Mesenteric fat pad (tissue), 1 donor: Measurements from ENCODE around the gene ANKH. TPM values are rescaled to one million over a fixed set of nuclear protein-coding genes. Genes with fewer than 3 reads are reported as not detected.
"Not testable (repeated sequence)": the region's sequence is repeated elsewhere in the genome, so short reads cannot be mapped to it uniquely, and the experiment has no call there.

ENCODE experiments used
- DNase-seq: peaks from one replicate; pipeline ENCODE4 v3.0.0-alpha.2; 2020; ENCODE audit warnings: low spot score
- total RNA-seq: library from RNA; stranded (reverse); fragmentation: NEBNext Ultra II Directional; extraction: Animal tissue kit (Norgen Biotek cat#: 25700); gene quantifications from one replicate; pipeline ENCODE4 v1.2.1, GENCODE V29; 2021
- donor health status: DM: yes; HTN: yes; CAD: no.

ANKH gene
- total RNA-seq, 1 donor from 2014 or later: 78.1 TPM

- DNase-seq: no peak
These were observed 12.6 kb upstream of the ANKH start for GRCh38 chr5:14884062-14884612.

GRCh38 chr5:14882658-14883580, 11.3 kb upstream of the ANKH start:
- DNase-seq: no peak

- DNase-seq: no peak
These were observed 10.2 kb upstream of the ANKH start for GRCh38 chr5:14881826-14882225.

- no peak for DNase-seq
These were observed 9.1 kb upstream of the ANKH start for GRCh38 chr5:14880688-14881087.

GRCh38 chr5:14879937-14880589, 8.5 kb upstream of the ANKH start:
- DNase-seq: no peak

- no peak for DNase-seq
These were observed 7.8 kb upstream of the ANKH start for GRCh38 chr5:14879393-14879792.

- DNase-seq: not testable (repeated sequence)
These were observed 6.6 kb upstream of the ANKH start for GRCh38 chr5:14878192-14878591.

- DNase-seq: no peak
These were observed 4.5 kb upstream of the ANKH start for GRCh38 chr5:14876095-14876494.

- DNase-seq: no peak
These were observed 2.2 kb upstream of the ANKH start for GRCh38 chr5:14873790-14874189.

- no peak for DNase-seq
These were observed 1.5 kb upstream of the ANKH start for GRCh38 chr5:14873093-14873492.

GRCh38 chr5:14872070-14872989, 752 bp upstream of the ANKH start:
- DNase-seq: peak; percentile 91

GRCh38 chr5:14870337-14871213, 1.0 kb downstream of the ANKH start:
- DNase-seq: no peak

- DNase-seq: no peak
These were observed 1.9 kb downstream of the ANKH start for GRCh38 chr5:14869668-14870164.

- no peak for DNase-seq
These were observed 2.3 kb downstream of the ANKH start for GRCh38 chr5:14869233-14869632.

- no peak for DNase-seq
These were observed 2.8 kb downstream of the ANKH start for GRCh38 chr5:14868771-14869170.

GRCh38 chr5:14864181-14864812, 7.3 kb downstream of the ANKH start:
- no peak for DNase-seq

- no peak for DNase-seq
These were observed 8.5 kb downstream of the ANKH start for GRCh38 chr5:14863105-14863504.

- DNase-seq: no peak
These were observed 10.3 kb downstream of the ANKH start for GRCh38 chr5:14861123-14861765.

- DNase-seq: no peak
These were observed 11.6 kb downstream of the ANKH start for GRCh38 chr5:14859980-14860379.
